Measurements from ENCODE around the gene GCH1. TPM values are rescaled to one million over a fixed set of nuclear protein-coding genes. Genes with fewer than 3 reads are reported as not detected.

Gene GCH1
- total RNA-seq, 2 experiments from 2014 or later = 35.4 to 38.1 TPM

- Mint-ChIP-seq H3K9me3 (no peaks in the 10 kb centered on the region), H3K27ac (no peak overlapping the region), H3K4me3 (no peak overlapping the region), H3K36me3 (ENCODE audit: low read depth) (no peaks in the 10 kb centered on the region), H3K4me1 (ENCODE audit: low read depth) (peaks cover 2% of the 10 kb centered on the region), H3K27me3 (peaks cover 4% of the 10 kb centered on the region)
- POLR2A ChIA-PET = interaction anchor here (0.6 kb wide), 1 partner anchor 256 kb away, joined by 3 read pairs; no protein-coding TSS in a partner anchor
- DNase-seq (no peak), ATAC-seq (no peak)
- no peak for TF ChIP-seq CTCF (IDR thresholded peaks at IDR 0.05)
- CTCF ChIA-PET = interaction anchor here (1.3 to 3.8 kb wide), 8 partner anchors 9 to 249 kb away, joined by 4 to 25 read pairs (median 6); no protein-coding TSS in a partner anchor
- intact Hi-C loops (cut with micrococcal nuclease) = no loop called here
Observed at GRCh38 chr14:54813081-54813480, 89.5 kb downstream of the GCH1 start.

GRCh38 chr14:54812617-54813016 lies 90.0 kb downstream of the GCH1 start:
- Mint-ChIP-seq H3K27me3 (peaks cover 4% of the 10 kb centered on the region), H3K27ac (no peak overlapping the region), H3K4me3 (no peak overlapping the region), H3K36me3 (ENCODE audit: low read depth) (no peaks in the 10 kb centered on the region), H3K4me1 (ENCODE audit: low read depth) (peaks cover 2% of the 10 kb centered on the region), H3K9me3 (no peaks in the 10 kb centered on the region)
- intact Hi-C loops (cut with micrococcal nuclease) = no loop called here
- ChIA-PET CTCF (interaction anchor here (1.3 to 3.8 kb wide), 5 partner anchors 8 to 248 kb away, joined by 4 to 25 read pairs (median 7); no protein-coding TSS in a partner anchor), POLR2A (no interaction called here)
- TF ChIP-seq CTCF (IDR thresholded peaks at IDR 0.05) = no peak
- DNase-seq (no peak), ATAC-seq (no peak)

GRCh38 chr14:54809767-54810166 lies 92.9 kb downstream of the GCH1 start:
- Mint-ChIP-seq H3K27ac (no peak overlapping the region), H3K4me1 (ENCODE audit: low read depth) (peaks cover 2% of the 10 kb centered on the region), H3K9me3 (no peaks in the 10 kb centered on the region), H3K4me3 (no peak overlapping the region), H3K27me3 (peaks cover 17% of the 10 kb centered on the region), H3K36me3 (ENCODE audit: low read depth) (no peaks in the 10 kb centered on the region)
- DNase-seq = peak; percentile 35
- ATAC-seq = peak; percentile 57
- no peak for TF ChIP-seq CTCF (IDR thresholded peaks at IDR 0.05)
- ChIA-PET CTCF (interaction anchor here (8.2 to 10.9 kb wide), 2 partner anchors 34 to 245 kb away, joined by 82 to 93 read pairs; partner anchors contain the start of gene SAMD4A), POLR2A (no interaction called here)
- intact Hi-C loops (cut with micrococcal nuclease) = no loop called here

GRCh38 chr14:54808326-54809161 lies 94.1 kb downstream of the GCH1 start:
- H3K36me3 Mint-ChIP-seq (ENCODE audit: low read depth) = no peaks in the 10 kb centered on the region
- intact Hi-C loops (cut with micrococcal nuclease) = no loop called here
- H3K27ac Mint-ChIP-seq = no peak overlapping the region
- DNase-seq = no peak
- POLR2A ChIA-PET = interaction anchor here (0.5 to 1.5 kb wide), 3 partner anchors 10 to 745 kb away, joined by 3 read pairs; no protein-coding TSS in a partner anchor
- no peak for TF ChIP-seq CTCF (IDR thresholded peaks at IDR 0.05)
- CTCF ChIA-PET = interaction anchor here (1.0 to 10.9 kb wide), 5 partner anchors 8 to 243 kb away, joined by 3 to 93 read pairs (median 37); partner anchors contain the start of gene SAMD4A
- H3K27me3 Mint-ChIP-seq = peaks cover 20% of the 10 kb centered on the region
- ATAC-seq = no peak
- H3K4me3 Mint-ChIP-seq = no peak overlapping the region
- H3K4me1 Mint-ChIP-seq (ENCODE audit: low read depth) = peaks cover 2% of the 10 kb centered on the region
- H3K9me3 Mint-ChIP-seq = no peaks in the 10 kb centered on the region

DNA sequence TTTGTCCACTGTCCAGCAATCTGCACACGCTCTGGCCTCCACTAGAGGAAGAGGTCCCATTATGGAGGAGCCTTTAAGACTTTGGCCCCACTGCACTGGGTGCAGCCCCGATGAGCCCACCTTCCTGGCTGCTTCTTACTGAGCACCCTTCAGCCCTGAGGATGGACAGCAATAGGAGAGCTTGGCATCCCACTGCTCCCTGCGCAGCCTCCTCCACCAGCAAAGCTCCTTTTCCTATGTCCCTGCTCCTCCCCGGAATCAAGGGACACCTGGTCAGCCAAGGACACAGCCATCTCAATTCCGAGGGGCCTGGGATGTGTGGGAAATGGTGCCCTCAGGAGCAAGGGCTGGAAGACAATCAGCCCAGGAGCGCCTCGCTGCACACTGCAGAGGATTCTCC lies 94.7 kb downstream of the GCH1 start:
- CTCF ChIA-PET = interaction anchor here (1.6 to 10.9 kb wide), 4 partner anchors 13 to 243 kb away, joined by 6 to 93 read pairs (median 60); partner anchors contain the start of gene SAMD4A
- no peaks in the 10 kb centered on the region for H3K36me3 Mint-ChIP-seq (ENCODE audit: low read depth)

More for the DNA sequence above, 94.7 kb downstream of the GCH1 start:
- H3K27me3 Mint-ChIP-seq = peaks cover 20% of the 10 kb centered on the region
- peaks cover 2% of the 10 kb centered on the region for H3K4me1 Mint-ChIP-seq (ENCODE audit: low read depth)
- H3K9me3 Mint-ChIP-seq = no peaks in the 10 kb centered on the region
- H3K27ac Mint-ChIP-seq = no peak overlapping the region
- ATAC-seq = no peak
- TF ChIP-seq CTCF (IDR thresholded peaks at IDR 0.05) = no peak
- POLR2A ChIA-PET = interaction anchor here (1.0 to 1.5 kb wide), 2 partner anchors 10 to 15 kb away, joined by 3 read pairs; no protein-coding TSS in a partner anchor
- no peak for DNase-seq
- intact Hi-C loops (cut with micrococcal nuclease) = no loop called here
- no peak overlapping the region for H3K4me3 Mint-ChIP-seq

All from activated CD8-positive, alpha-beta T cell treated with anti-CD3 and anti-CD28 coated beads for 36 hours (primary cell).